RWPE1 (cell line): Measurements from ENCODE around the gene FAM171A2.

ENCODE experiments used
- CTCF ChIA-PET: fragments of 350-600 bp; sonication (Branson Sonifier 250); formaldehyde crosslinking; extraction: SDS; loops from one replicate; lab custom pipeline; 2021; lab: Yijun Ruan, JAX
- POLR2A ChIA-PET: fragments of 400-600 bp; formaldehyde crosslinking; extraction: SDS; loops from one replicate; lab custom pipeline; 2020; ENCODE audit warnings: antibody characterized with exemption; ENCODE audit not compliant: low non-redundant PET; lab: Yijun Ruan, JAX
- DNase-seq: peaks from one replicate; pipeline ENCODE4 v3.0.0; 2012; ENCODE audit warnings: low spot score
- H3K27ac ChIP-seq: fragments of 450-650 bp; 2 replicates; pipeline ENCODE4 v1.5.1; 2017
- CTCF ChIP-seq: fragments of 450-650 bp; conservative IDR thresholded peaks from 2 replicates; pipeline ENCODE4 v1.5.1; 2017; ENCODE audit warnings: low read depth, mild to moderate bottlenecking

The FAM171A2 gene

GRCh38 chr17:44351961-44352827, 11.5 kb downstream of the FAM171A2 start:
- DNase-seq = no peak
- ChIA-PET POLR2A (interaction anchor here (0.7 kb wide), 1 partner anchor 25 kb away, joined by 3 read pairs; no protein-coding TSS in a partner anchor), CTCF (interaction anchor here (0.6 to 1.0 kb wide), 2 partner anchors 22 to 192 kb away, joined by 3 to 4 read pairs; no protein-coding TSS in a partner anchor)
- TF ChIP-seq CTCF = no peak
- H3K27ac ChIP-seq = peak overlapping the region; percentile 46

- CTCF ChIA-PET = interaction anchor here (0.6 to 1.7 kb wide), 9 partner anchors 10 to 199 kb away, joined by 3 to 7 read pairs (median 4); no protein-coding TSS in a partner anchor
- H3K27ac ChIP-seq = peak overlapping the region; percentile 46
- POLR2A ChIA-PET = interaction anchor here (0.7 kb wide), 1 partner anchor 24 kb away, joined by 3 read pairs; no protein-coding TSS in a partner anchor
- no peak for TF ChIP-seq CTCF
- no peak for DNase-seq
These were observed 12.2 kb downstream of the FAM171A2 start for GRCh38 chr17:44351464-44351863.

GRCh38 chr17:44350733-44351226, 12.9 kb downstream of the FAM171A2 start:
- CTCF ChIA-PET = interaction anchor here (0.6 to 1.7 kb wide), 12 partner anchors 9 to 214 kb away, joined by 3 to 7 read pairs (median 4); no protein-coding TSS in a partner anchor
- H3K27ac ChIP-seq = peak overlapping the region; percentile 92; the same call in 1 of the 2 replicates
- POLR2A ChIA-PET = no interaction called here
- peak; percentile 64 for DNase-seq
- TF ChIP-seq CTCF = peak; percentile 84

GRCh38 chr17:44349553-44350070, 14.0 kb downstream of the FAM171A2 start:
- peak overlapping the region; percentile 92 for H3K27ac ChIP-seq
- POLR2A ChIA-PET = no interaction called here
- TF ChIP-seq CTCF = no peak
- no peak for DNase-seq
- CTCF ChIA-PET = interaction anchor here (0.5 to 1.7 kb wide), 5 partner anchors 11 to 164 kb away, joined by 3 to 7 read pairs (median 3); no protein-coding TSS in a partner anchor

GRCh38 chr17:44348988-44349364, 14.7 kb downstream of the FAM171A2 start:
- ChIA-PET CTCF (interaction anchor here (1.0 kb wide), 1 partner anchor 18 kb away, joined by 3 read pairs; no protein-coding TSS in a partner anchor), POLR2A (interaction anchor here (0.5 kb wide), 1 partner anchor 17 kb away, joined by 5 read pairs; no protein-coding TSS in a partner anchor)
- no peak for TF ChIP-seq CTCF
- DNase-seq = no peak
- H3K27ac ChIP-seq = peak overlapping the region; percentile 92
